Measurements from ENCODE around the gene CSDE1.

GRCh38 chr1:114671011-114671938, 86.5 kb downstream of the CSDE1 start:
- peak; percentile 35 for TF ChIP-seq CTCF (IDR thresholded peaks at IDR 0.05; ENCODE audit: insufficient read depth, low read length, poor library complexity, severe bottlenecking)
- no peak for TF ChIP-seq EZH2phosphoT487 (conservative IDR thresholded peaks at IDR 0.05; ENCODE audit: low read length)

All from SU-DHL-6 (cell line).